Chondrocyte (in vitro differentiated cells): ENCODE results near the gene COL21A1. TPM values are rescaled to one million over a fixed set of nuclear protein-coding genes. Genes with fewer than 3 reads are reported as not detected.

ENCODE experiments used
- DNase-seq: peaks from one replicate; pipeline ENCODE4 v3.0.0; 2021; ENCODE audit warnings: mixed read lengths, low spot score
- H3K27ac Mint-ChIP-seq: one replicate; pipeline ENCODE4 v1.8.0; 2021; ENCODE audit warnings: mild to moderate bottlenecking, moderate library complexity, mixed read lengths; ENCODE audit not compliant: unreplicated experiment
- H3K27me3 Mint-ChIP-seq: 2 replicates; pipeline ENCODE4 v1.8.0; 2021; ENCODE audit warnings: low read depth, mixed read lengths
- H3K36me3 Mint-ChIP-seq: 2 replicates; pipeline ENCODE4 v1.8.0; 2021; ENCODE audit warnings: low read depth, mixed read lengths
- H3K4me1 Mint-ChIP-seq: 2 replicates; pipeline ENCODE4 v1.8.0; 2021; ENCODE audit warnings: low read depth, mild to moderate bottlenecking, mixed read lengths
- H3K4me3 Mint-ChIP-seq: one replicate; pipeline ENCODE4 v1.8.0; 2021; ENCODE audit warnings: mild to moderate bottlenecking, moderate library complexity, mixed read lengths; ENCODE audit not compliant: unreplicated experiment
- H3K9me3 Mint-ChIP-seq: 2 replicates; pipeline ENCODE4 v1.8.0; 2021; ENCODE audit warnings: low read depth, mixed read lengths
- total RNA-seq: library from RNA; stranded (reverse); gene quantifications from 3 replicates; pipeline ENCODE4 v1.2.1, GENCODE V29; 2021
- TF ChIP-seq, protein P1 (sequence below): fragments of 200-600 bp; sonication (generic); IDR thresholded peaks from 2 replicates; pipeline ENCODE4 v1.5.0; 2021; ENCODE audit warnings: antibody characterized with exemption, mild to moderate bottlenecking, moderate library complexity

COL21A1 gene
- total RNA-seq, 1 donor from 2014 or later, result 68.9 TPM

GRCh38 chr6:56037601-56038000 lies 209.8 kb downstream of the COL21A1 start:
- H3K36me3 Mint-ChIP-seq, result peaks cover 2% of the 10 kb centered on the region
- H3K4me3 Mint-ChIP-seq, result no peak overlapping the region
- TF ChIP-seq, protein P1, sequence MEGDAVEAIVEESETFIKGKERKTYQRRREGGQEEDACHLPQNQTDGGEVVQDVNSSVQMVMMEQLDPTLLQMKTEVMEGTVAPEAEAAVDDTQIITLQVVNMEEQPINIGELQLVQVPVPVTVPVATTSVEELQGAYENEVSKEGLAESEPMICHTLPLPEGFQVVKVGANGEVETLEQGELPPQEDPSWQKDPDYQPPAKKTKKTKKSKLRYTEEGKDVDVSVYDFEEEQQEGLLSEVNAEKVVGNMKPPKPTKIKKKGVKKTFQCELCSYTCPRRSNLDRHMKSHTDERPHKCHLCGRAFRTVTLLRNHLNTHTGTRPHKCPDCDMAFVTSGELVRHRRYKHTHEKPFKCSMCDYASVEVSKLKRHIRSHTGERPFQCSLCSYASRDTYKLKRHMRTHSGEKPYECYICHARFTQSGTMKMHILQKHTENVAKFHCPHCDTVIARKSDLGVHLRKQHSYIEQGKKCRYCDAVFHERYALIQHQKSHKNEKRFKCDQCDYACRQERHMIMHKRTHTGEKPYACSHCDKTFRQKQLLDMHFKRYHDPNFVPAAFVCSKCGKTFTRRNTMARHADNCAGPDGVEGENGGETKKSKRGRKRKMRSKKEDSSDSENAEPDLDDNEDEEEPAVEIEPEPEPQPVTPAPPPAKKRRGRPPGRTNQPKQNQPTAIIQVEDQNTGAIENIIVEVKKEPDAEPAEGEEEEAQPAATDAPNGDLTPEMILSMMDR, result peak; percentile 67
- H3K4me1 Mint-ChIP-seq, result peaks cover 69% of the 10 kb centered on the region
- no peak for DNase-seq
- H3K27ac Mint-ChIP-seq, result no peak overlapping the region
- H3K9me3 Mint-ChIP-seq, result peaks cover 6% of the 10 kb centered on the region
- H3K27me3 Mint-ChIP-seq, result no peaks in the 10 kb centered on the region

GRCh38 chr6:56036916-56037600 lies 210.3 kb downstream of the COL21A1 start:
- TF ChIP-seq, protein P1, result no peak
- H3K4me3 Mint-ChIP-seq, result no peak overlapping the region
- H3K4me1 Mint-ChIP-seq, result peaks cover 69% of the 10 kb centered on the region
- no peak overlapping the region for H3K27ac Mint-ChIP-seq
- H3K27me3 Mint-ChIP-seq, result no peaks in the 10 kb centered on the region
- H3K9me3 Mint-ChIP-seq, result peaks cover 6% of the 10 kb centered on the region
- DNase-seq, result no peak
- peaks cover 2% of the 10 kb centered on the region for H3K36me3 Mint-ChIP-seq

- no peak for DNase-seq
- no peak overlapping the region for H3K27ac Mint-ChIP-seq
- H3K27me3 Mint-ChIP-seq, result no peaks in the 10 kb centered on the region
- H3K9me3 Mint-ChIP-seq, result peaks cover 7% of the 10 kb centered on the region
- H3K36me3 Mint-ChIP-seq, result peaks cover 3% of the 10 kb centered on the region
- H3K4me1 Mint-ChIP-seq, result peaks cover 36% of the 10 kb centered on the region
- TF ChIP-seq, protein P1, result no peak
- H3K4me3 Mint-ChIP-seq, result no peak overlapping the region
Measured at GRCh38 chr6:56033401-56033800, 214.0 kb downstream of the COL21A1 start.

GRCh38 chr6:56032715-56033260 lies 214.6 kb downstream of the COL21A1 start:
- Mint-ChIP-seq H3K4me1 (peaks cover 34% of the 10 kb centered on the region), H3K4me3 (no peak overlapping the region), H3K27ac (no peak overlapping the region), H3K27me3 (no peaks in the 10 kb centered on the region), H3K36me3 (peaks cover 3% of the 10 kb centered on the region), H3K9me3 (peaks cover 7% of the 10 kb centered on the region)
- TF ChIP-seq, protein P1, result no peak
- no peak for DNase-seq

GRCh38 chr6:56027865-56028264 lies 219.5 kb downstream of the COL21A1 start:
- H3K4me1 Mint-ChIP-seq, result peaks cover 48% of the 10 kb centered on the region
- no peaks in the 10 kb centered on the region for H3K27me3 Mint-ChIP-seq
- peaks cover 3% of the 10 kb centered on the region for H3K36me3 Mint-ChIP-seq
- no peak overlapping the region for H3K27ac Mint-ChIP-seq
- TF ChIP-seq, protein P1, result no peak
- H3K9me3 Mint-ChIP-seq, result peaks cover 7% of the 10 kb centered on the region
- H3K4me3 Mint-ChIP-seq, result no peak overlapping the region
- no peak for DNase-seq
